Measurements from ENCODE around the gene ATXN7.
A peak's percentile ranks its signal among the peaks of the same experiment; 100 is the strongest.

ATXN7 gene

DNA sequence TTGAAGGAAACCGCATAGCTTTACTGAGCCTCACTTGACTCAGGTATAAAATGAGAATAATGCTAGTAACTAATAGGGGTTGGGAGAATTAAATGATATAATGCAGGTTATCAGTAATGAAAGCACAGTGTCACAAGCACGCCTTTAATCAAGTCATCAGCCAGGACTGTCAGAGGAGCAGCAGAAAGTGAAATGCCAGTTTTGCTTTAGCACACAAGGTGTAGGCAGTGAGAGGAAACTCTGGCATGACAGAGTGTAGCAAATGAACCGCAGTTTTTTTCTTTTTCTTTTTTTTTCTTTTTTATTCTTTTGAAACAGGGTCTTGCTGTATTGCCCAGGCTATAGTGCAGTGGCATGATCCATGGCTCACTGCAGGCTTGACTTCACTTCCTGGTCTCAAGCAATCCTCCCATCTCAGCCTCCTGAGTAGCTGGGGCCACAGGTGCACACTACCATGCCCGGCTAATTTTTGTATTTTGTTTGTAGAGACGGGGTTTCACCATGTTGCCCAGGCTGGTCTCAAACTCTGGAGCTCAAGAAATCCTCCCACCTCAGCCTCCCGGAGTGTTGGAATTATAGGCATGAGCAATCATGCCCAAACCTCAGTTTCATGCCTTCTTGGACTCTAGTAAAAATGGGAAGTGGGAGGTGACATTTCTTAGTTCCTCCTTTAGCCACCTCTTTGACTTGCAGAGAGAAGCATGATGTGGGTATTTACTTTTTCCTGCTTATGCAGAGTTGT lies 58.2 kb downstream of the ATXN7 start:
- Histone ChIP-seq H2AFZ (ENCODE audit: low read length) (no peak overlapping the region), H3K4me3 (ENCODE audit: low read length, poor library complexity, severe bottlenecking) (no peak overlapping the region), H3K27me3 (ENCODE audit: insufficient read depth, low read length, poor library complexity, severe bottlenecking) (no peaks in the 10 kb centered on the region), H3K4me1 (ENCODE audit: insufficient read depth, low read length, poor library complexity, severe bottlenecking) (no peaks in the 10 kb centered on the region), H3K9ac (ENCODE audit: low read depth, low read length, poor library complexity, severe bottlenecking) (no peak overlapping the region), H3F3A (ENCODE audit: low read depth) (no peaks in the 10 kb centered on the region), H3K9me3 (ENCODE audit: insufficient read depth, low read depth, low read length) (no peaks in the 10 kb centered on the region), H3K36me3 (ENCODE audit: insufficient read depth, low read length) (peaks cover 81% of the 10 kb centered on the region), H3K4me2 (ENCODE audit: low read depth, low read length, poor library complexity, severe bottlenecking) (no peak overlapping the region), H4K20me1 (ENCODE audit: insufficient read depth, low read length, poor library complexity, severe bottlenecking) (peaks cover 3% of the 10 kb centered on the region), H3K9me2 (replicated peaks; ENCODE audit: low read depth, low read length) (no peaks in the 10 kb centered on the region), H3K79me2 (ENCODE audit: insufficient read depth, low read length) (peaks cover 55% of the 10 kb centered on the region; the same call in 1 of the 2 replicates)
- no peak for TF ChIP-seq EZH2phosphoT487 (IDR thresholded peaks at IDR 0.05; ENCODE audit: borderline replicate concordance)
- TF ChIP-seq, protein P1, sequence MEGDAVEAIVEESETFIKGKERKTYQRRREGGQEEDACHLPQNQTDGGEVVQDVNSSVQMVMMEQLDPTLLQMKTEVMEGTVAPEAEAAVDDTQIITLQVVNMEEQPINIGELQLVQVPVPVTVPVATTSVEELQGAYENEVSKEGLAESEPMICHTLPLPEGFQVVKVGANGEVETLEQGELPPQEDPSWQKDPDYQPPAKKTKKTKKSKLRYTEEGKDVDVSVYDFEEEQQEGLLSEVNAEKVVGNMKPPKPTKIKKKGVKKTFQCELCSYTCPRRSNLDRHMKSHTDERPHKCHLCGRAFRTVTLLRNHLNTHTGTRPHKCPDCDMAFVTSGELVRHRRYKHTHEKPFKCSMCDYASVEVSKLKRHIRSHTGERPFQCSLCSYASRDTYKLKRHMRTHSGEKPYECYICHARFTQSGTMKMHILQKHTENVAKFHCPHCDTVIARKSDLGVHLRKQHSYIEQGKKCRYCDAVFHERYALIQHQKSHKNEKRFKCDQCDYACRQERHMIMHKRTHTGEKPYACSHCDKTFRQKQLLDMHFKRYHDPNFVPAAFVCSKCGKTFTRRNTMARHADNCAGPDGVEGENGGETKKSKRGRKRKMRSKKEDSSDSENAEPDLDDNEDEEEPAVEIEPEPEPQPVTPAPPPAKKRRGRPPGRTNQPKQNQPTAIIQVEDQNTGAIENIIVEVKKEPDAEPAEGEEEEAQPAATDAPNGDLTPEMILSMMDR (conservative IDR thresholded peaks at IDR 0.05; ENCODE audit: low read length): no peak

DNA sequence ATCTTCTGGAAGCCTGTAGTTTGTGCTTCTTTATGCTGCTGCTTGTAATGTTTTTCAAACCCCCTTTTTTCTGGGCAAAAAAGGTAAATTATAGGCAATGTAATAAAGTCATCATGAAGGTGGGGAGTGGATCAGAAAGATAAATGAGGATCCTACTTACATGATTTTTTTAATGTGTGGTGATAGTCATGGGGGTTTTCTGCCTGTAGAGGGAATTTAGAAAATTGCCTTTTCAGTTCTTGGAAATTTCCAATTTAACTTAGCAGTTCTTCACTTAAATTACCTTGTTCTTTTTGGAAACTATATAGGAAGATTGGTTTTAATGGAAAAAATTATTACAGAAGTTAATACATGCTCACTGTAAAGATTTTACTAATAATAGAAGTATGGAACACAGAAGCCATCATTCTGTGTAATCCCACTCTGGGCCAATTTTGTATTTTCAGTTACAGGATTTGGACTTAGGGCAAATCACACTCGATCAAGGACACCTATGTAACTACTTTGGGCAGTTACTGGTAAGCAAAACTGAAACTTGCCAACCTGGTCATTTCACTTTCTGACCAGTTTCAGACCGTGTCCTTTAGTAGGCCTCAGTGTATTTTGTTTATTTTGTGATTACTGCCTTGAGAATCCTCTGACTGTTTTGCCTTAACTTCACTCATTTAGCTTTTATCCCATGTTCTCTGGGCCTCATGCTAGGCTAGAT lies 59.0 kb downstream of the ATXN7 start:
- Histone ChIP-seq H3K4me3 (ENCODE audit: low read length, poor library complexity, severe bottlenecking) (no peak overlapping the region), H3F3A (ENCODE audit: low read depth) (no peaks in the 10 kb centered on the region), H3K27me3 (ENCODE audit: insufficient read depth, low read length, poor library complexity, severe bottlenecking) (no peaks in the 10 kb centered on the region), H3K9me3 (ENCODE audit: insufficient read depth, low read depth, low read length) (no peaks in the 10 kb centered on the region), H3K79me2 (ENCODE audit: insufficient read depth, low read length) (peaks cover 54% of the 10 kb centered on the region; the same call in 1 of the 2 replicates), H3K36me3 (ENCODE audit: insufficient read depth, low read length) (peaks cover 76% of the 10 kb centered on the region), H4K20me1 (ENCODE audit: insufficient read depth, low read length, poor library complexity, severe bottlenecking) (peaks cover 4% of the 10 kb centered on the region), H3K4me2 (ENCODE audit: low read depth, low read length, poor library complexity, severe bottlenecking) (no peak overlapping the region), H2AFZ (ENCODE audit: low read length) (no peak overlapping the region), H3K9ac (ENCODE audit: low read depth, low read length, poor library complexity, severe bottlenecking) (no peak overlapping the region), H3K4me1 (ENCODE audit: insufficient read depth, low read length, poor library complexity, severe bottlenecking) (no peaks in the 10 kb centered on the region), H3K9me2 (replicated peaks; ENCODE audit: low read depth, low read length) (no peaks in the 10 kb centered on the region)
- no peak for TF ChIP-seq EZH2phosphoT487 (IDR thresholded peaks at IDR 0.05; ENCODE audit: borderline replicate concordance)
- TF ChIP-seq, protein P1 (conservative IDR thresholded peaks at IDR 0.05; ENCODE audit: low read length): no peak

DNA sequence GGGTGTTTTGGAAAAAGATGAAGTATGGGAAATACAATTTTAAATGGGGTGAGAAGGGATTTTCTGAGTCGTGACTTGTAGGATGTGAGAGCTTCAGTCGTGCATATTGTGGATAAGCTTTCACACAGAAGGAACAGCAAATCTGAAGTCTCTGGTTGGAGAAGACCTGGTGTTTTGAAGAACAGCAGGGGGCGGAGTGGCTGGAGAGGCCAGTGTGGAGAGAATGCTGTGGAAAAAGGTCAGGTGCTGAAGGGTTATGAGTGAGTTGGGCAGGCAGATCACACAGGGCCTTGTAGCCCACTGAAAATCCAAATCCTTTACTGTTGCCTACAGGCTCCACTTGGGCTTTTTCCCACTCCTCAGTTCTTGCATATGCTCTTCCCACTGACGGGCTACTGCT lies 62.6 kb downstream of the ATXN7 start:
- no peaks in the 10 kb centered on the region for H3K4me1 ChIP-seq (ENCODE audit: insufficient read depth, low read length, poor library complexity, severe bottlenecking)

More for the DNA sequence above, 62.6 kb downstream of the ATXN7 start:
- no peak for TF ChIP-seq EZH2phosphoT487 (IDR thresholded peaks at IDR 0.05; ENCODE audit: borderline replicate concordance)
- TF ChIP-seq, protein P1 (conservative IDR thresholded peaks at IDR 0.05; ENCODE audit: low read length): 0 out of 2 replicates have a peak, but pooled peaks have one; percentile 17
- H3F3A ChIP-seq (ENCODE audit: low read depth): no peaks in the 10 kb centered on the region
- no peak overlapping the region for H2AFZ ChIP-seq (ENCODE audit: low read length)
- H3K4me2 ChIP-seq (ENCODE audit: low read depth, low read length, poor library complexity, severe bottlenecking): no peak overlapping the region
- H3K9ac ChIP-seq (ENCODE audit: low read depth, low read length, poor library complexity, severe bottlenecking): no peak overlapping the region
- H3K9me2 ChIP-seq (replicated peaks; ENCODE audit: low read depth, low read length): no peaks in the 10 kb centered on the region
- no peak overlapping the region for H3K4me3 ChIP-seq (ENCODE audit: low read length, poor library complexity, severe bottlenecking)
- H3K79me2 ChIP-seq (ENCODE audit: insufficient read depth, low read length): peaks cover 84% of the 10 kb centered on the region
- peaks cover 60% of the 10 kb centered on the region for H3K36me3 ChIP-seq (ENCODE audit: insufficient read depth, low read length)
- H3K9me3 ChIP-seq (ENCODE audit: insufficient read depth, low read depth, low read length): no peaks in the 10 kb centered on the region
- no peaks in the 10 kb centered on the region for H3K27me3 ChIP-seq (ENCODE audit: insufficient read depth, low read length, poor library complexity, severe bottlenecking)
- H4K20me1 ChIP-seq (ENCODE audit: insufficient read depth, low read length, poor library complexity, severe bottlenecking): peaks cover 11% of the 10 kb centered on the region

All from Loucy (cell line).